Vagina (tissue), 2 donors: ENCODE results near the gene PADI1. TPM values are rescaled to one million over a fixed set of nuclear protein-coding genes. Genes with fewer than 3 reads are reported as not detected.

ENCODE experiments used
- DNase-seq, 2 donors: peaks; one replicate each; pipeline ENCODE4 v3.0.0-alpha.2; 2017; ENCODE audit errors: extremely low spot score in 2 of 2
- H3K27ac ChIP-seq: fragments of 200-600 bp; sonication (generic); one replicate; pipeline ENCODE4 v1.5.1; 2019
- H3K27me3 ChIP-seq: fragments of 200-600 bp; sonication (generic); one replicate; pipeline ENCODE4 v1.5.1; 2019
- H3K36me3 ChIP-seq, 2 donors: fragments of 200-600 bp; sonication (generic); one replicate each; pipeline ENCODE4 v1.5.1; 2017 to 2019
- H3K4me1 ChIP-seq: fragments of 200-600 bp; sonication (generic); one replicate; pipeline ENCODE4 v1.5.1; 2019
- H3K4me3 ChIP-seq, 2 donors: fragments of 200-600 bp; sonication (generic); 1 replicate in 1 of 2; 2 replicates in 1 of 2; pipeline ENCODE4 v1.5.1; 2016 to 2019
- H3K9me3 ChIP-seq: fragments of 200-600 bp; sonication (generic); one replicate; pipeline ENCODE4 v1.5.1; 2019
- POLR2A ChIP-seq, 2 donors: fragments of 450-650 bp; IDR thresholded peaks; one replicate each; pipeline ENCODE4 v1.6.1; 2017; ENCODE audit warnings: antibody characterized with exemption in 2 of 2, mild to moderate bottlenecking in 2 of 2, moderate library complexity in 2 of 2
- POLR2AphosphoS5 ChIP-seq, 2 donors: sonication (generic); formaldehyde crosslinking; IDR thresholded peaks; one replicate each; pipeline ENCODE4 v1.9.0; 2017; ENCODE audit warnings: antibody characterized with exemption in 2 of 2, mild to moderate bottlenecking in 2 of 2, low read depth in 1 of 2; ENCODE audit not compliant: insufficient read depth in 1 of 2
- intact Hi-C: fragments of 100-400 bp; cut with DNase I; formaldehyde crosslinking; loops from one replicate; pipeline ENCODE4 v1.15.1; 2023
- microRNA-seq: library from miRNA; unstranded; fragments of <30 nt; microRNA quantifications from one replicate; pipeline ENCODE4, GENCODE V29; 2017; ENCODE audit warnings: borderline number of aligned reads, borderline replicate concordance
- small RNA-seq: library from RNA; depleted of rRNA; stranded (forward); fragments of <200 nt; gene quantifications from one replicate; pipeline ENCODE3, GENCODE V24; 2016
- total RNA-seq: library from RNA; depleted of rRNA; stranded (reverse); fragments of >200 nt; gene quantifications from one replicate; pipeline ENCODE4 v1.2.3, GENCODE V29; 2016
- TF ChIP-seq, protein P1 (sequence below), 3 experiments: fragments of 450-650 bp in 2 of 3; fragments of 200-600 bp in 1 of 3; sonication (generic) in 1 of 3; IDR thresholded peaks; one replicate each; pipeline ENCODE4 v1.5.1; 2017 to 2019; ENCODE audit warnings: antibody characterized with exemption in 3 of 3, mild to moderate bottlenecking in 2 of 3, moderate library complexity in 2 of 3

The PADI1 gene
- total RNA-seq, 1 donor from 2014 or later = 46.4 TPM

DNA sequence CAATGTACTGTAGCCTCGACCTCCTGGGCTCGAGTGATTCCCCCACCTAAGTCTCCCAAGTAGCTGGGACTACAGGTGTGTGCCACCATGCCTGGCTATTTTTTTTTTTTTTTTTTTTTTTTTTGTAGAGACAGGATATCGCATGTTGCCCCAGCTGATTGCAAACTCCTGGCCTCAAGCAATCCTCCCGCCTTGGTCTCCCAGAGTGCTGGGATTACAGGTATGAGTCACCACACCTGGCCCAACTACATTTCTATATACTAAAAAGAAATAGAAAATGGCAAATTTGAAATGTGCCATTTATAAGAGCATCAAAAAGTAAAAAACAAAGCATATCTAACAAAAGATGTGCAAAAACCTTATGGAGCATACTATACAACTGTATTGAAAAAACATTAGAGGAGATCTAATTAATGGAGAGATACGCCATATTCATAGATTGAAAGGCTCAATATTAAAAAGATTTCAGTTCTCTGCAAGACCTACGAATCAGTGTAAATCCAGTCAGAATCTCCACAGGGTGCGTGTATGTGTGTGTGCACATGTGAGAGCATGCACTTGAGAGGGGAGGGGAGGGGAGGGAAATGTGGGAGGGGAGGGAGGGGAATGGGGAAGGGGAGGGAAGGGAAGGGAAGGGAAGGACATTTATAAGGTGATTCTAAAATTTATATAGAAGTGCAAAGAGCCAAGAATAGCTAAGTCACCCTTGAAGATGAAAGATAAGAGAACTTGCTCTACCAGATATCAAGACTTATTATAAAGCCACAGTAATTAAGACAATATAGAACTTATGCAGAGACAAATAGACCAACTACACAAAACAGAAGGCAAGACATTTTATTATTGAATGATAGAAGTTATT is 87.6 kb downstream of the PADI1 start:
- intact Hi-C loops = no loop called here
- Histone ChIP-seq H3K27me3 (no peaks in the 10 kb centered on the region), H3K4me1 (peaks cover 5% of the 10 kb centered on the region), H3K9me3 (no peaks in the 10 kb centered on the region), H3K27ac (no peak overlapping the region), H3K36me3 (no peaks in the 10 kb centered on the region), H3K4me3 (no peak overlapping the region)
- TF ChIP-seq POLR2A (IDR thresholded peaks at IDR 0.05) = no peak
- TF ChIP-seq POLR2AphosphoS5 (IDR thresholded peaks at IDR 0.05; ENCODE audit: insufficient read depth in 1 of 2, low read depth in 1 of 2) = no peak
- TF ChIP-seq, protein P1, sequence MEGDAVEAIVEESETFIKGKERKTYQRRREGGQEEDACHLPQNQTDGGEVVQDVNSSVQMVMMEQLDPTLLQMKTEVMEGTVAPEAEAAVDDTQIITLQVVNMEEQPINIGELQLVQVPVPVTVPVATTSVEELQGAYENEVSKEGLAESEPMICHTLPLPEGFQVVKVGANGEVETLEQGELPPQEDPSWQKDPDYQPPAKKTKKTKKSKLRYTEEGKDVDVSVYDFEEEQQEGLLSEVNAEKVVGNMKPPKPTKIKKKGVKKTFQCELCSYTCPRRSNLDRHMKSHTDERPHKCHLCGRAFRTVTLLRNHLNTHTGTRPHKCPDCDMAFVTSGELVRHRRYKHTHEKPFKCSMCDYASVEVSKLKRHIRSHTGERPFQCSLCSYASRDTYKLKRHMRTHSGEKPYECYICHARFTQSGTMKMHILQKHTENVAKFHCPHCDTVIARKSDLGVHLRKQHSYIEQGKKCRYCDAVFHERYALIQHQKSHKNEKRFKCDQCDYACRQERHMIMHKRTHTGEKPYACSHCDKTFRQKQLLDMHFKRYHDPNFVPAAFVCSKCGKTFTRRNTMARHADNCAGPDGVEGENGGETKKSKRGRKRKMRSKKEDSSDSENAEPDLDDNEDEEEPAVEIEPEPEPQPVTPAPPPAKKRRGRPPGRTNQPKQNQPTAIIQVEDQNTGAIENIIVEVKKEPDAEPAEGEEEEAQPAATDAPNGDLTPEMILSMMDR (IDR thresholded peaks at IDR 0.05) = no peak
- no peak for DNase-seq

GRCh38 chr1:17293681-17294425 is 88.9 kb downstream of the PADI1 start:
- no peak overlapping the region for H3K4me3 ChIP-seq
- TF ChIP-seq, protein P1 (IDR thresholded peaks at IDR 0.05) = no peak
- TF ChIP-seq POLR2AphosphoS5 (IDR thresholded peaks at IDR 0.05; ENCODE audit: insufficient read depth in 1 of 2, low read depth in 1 of 2) (no peak), POLR2A (IDR thresholded peaks at IDR 0.05) (no peak)
- no peak overlapping the region for H3K27ac ChIP-seq
- peaks cover 5% of the 10 kb centered on the region for H3K4me1 ChIP-seq
- no peak for DNase-seq
- no peaks in the 10 kb centered on the region for H3K27me3 ChIP-seq
- H3K36me3 ChIP-seq = no peaks in the 10 kb centered on the region
- intact Hi-C loops = no loop called here
- H3K9me3 ChIP-seq = no peaks in the 10 kb centered on the region

DNA sequence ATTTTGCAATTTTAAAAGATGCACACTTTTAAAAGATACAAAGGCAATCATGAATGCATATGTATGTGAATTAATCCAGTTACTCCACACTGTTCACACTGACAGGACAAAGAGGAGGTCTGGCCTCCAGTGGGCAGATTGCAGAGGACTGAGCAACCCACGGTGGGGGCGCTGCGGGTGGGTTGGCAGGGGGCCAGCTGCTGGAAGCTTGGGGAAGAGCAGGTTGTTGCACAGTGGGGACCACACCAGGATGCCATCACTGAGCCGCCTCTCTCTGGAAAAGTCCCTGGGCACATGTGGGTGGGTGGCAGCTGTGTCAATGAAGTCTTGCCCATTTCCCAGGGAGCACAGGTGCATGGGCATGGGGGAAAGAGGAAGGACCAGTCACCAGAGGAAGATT is 90.4 kb downstream of the PADI1 start:
- intact Hi-C loops = no loop called here
- no peaks in the 10 kb centered on the region for H3K4me1 ChIP-seq

More for the DNA sequence above, 90.4 kb downstream of the PADI1 start:
- Histone ChIP-seq H3K4me3 (no peak overlapping the region), H3K9me3 (no peaks in the 10 kb centered on the region), H3K27me3 (no peaks in the 10 kb centered on the region), H3K27ac (no peak overlapping the region), H3K36me3 (no peaks in the 10 kb centered on the region)
- TF ChIP-seq, protein P1 (IDR thresholded peaks at IDR 0.05) = no peak
- no peak for TF ChIP-seq POLR2AphosphoS5 (IDR thresholded peaks at IDR 0.05; ENCODE audit: insufficient read depth in 1 of 2, low read depth in 1 of 2)
- TF ChIP-seq POLR2A (IDR thresholded peaks at IDR 0.05) = no peak
- DNase-seq = no peak

Small RNAs within 50 kb of the gene (microRNA-seq; reads per million reads assigned to microRNA genes)
- gene MIR3972 = not detected

Small RNAs within 50 kb of the gene (small RNA-seq; reads per million reads assigned to genes)
- not detected for gene MIR3972

Other genes with a start within 250 kb of the PADI1 start
- 51.1 TPM for gene MFAP2, start 224.5 kb upstream of the PADI1 start, total RNA-seq
- gene ATP13A2, start 193.2 kb upstream of the PADI1 start, total RNA-seq = 31.7 TPM
- 96.5 TPM for gene SDHB, start 151.1 kb upstream of the PADI1 start, total RNA-seq
- gene PADI2, start 85.7 kb upstream of the PADI1 start, total RNA-seq = 0.98 TPM
- gene PADI3, start 44.0 kb downstream of the PADI1 start, total RNA-seq = 7.1 TPM
- gene PADI4, start 103.1 kb downstream of the PADI1 start, total RNA-seq = 0.74 TPM
- gene PADI6, start 167.1 kb downstream of the PADI1 start, total RNA-seq = not detected
- 31.2 TPM for gene RCC2, start 234.5 kb downstream of the PADI1 start, total RNA-seq